B cell (primary cell): ENCODE data around the gene CLOCK. TPM values are rescaled to one million over a fixed set of nuclear protein-coding genes. Genes with fewer than 3 reads are reported as not detected.

Experiments used
- ATAC-seq: fragments of 200-7000 bp; cut with Tn5 transposase; one replicate; pipeline ENCODE4 v1.10.0; 2021; ENCODE audit warnings: low read depth, mild to moderate bottlenecking, moderate number of reproducible peaks, moderate library complexity
- CTCF ChIA-PET: fragments of 350-600 bp; sonication (Branson Sonifier 250); formaldehyde crosslinking; loops from one replicate; lab custom pipeline; 2021; ENCODE audit warnings: antibody characterized with exemption, inconsistent platforms; lab: Charles Lee
- POLR2A ChIA-PET: fragments of 350-600 bp; sonication (Branson Sonifier 250); formaldehyde crosslinking; loops from one replicate; lab custom pipeline; 2021; ENCODE audit warnings: antibody characterized with exemption; lab: Charles Lee
- DNase-seq: peaks from one replicate; pipeline ENCODE4 v3.0.0; 2013
- H2AFZ ChIP-seq: 2 replicates; pipeline ENCODE4 v1.6.1; 2012; ENCODE audit warnings: mild to moderate bottlenecking, low read depth, low read length; ENCODE audit not compliant: insufficient read depth, poor library complexity, severe bottlenecking
- H3K27ac ChIP-seq, 2 donors: 1 replicate in 1 of 2; 2 replicates in 1 of 2; pipeline ENCODE4 v1.5.1; 2012 to 2013; ENCODE audit warnings: low read length in 2 of 2, mild to moderate bottlenecking in 2 of 2, moderate library complexity in 1 of 2
- H3K27me3 ChIP-seq, 4 experiments: fragments of 200-600 bp in 1 of 4; sonication (generic) in 1 of 4; replicated peaks in 1 of 4; 1 replicate in 2 of 4; 2 replicates in 2 of 4; pipeline versions ENCODE4 v1.6.1 to v1.7.0; 2013 to 2016; ENCODE audit warnings: low read length in 3 of 4, mild to moderate bottlenecking in 2 of 4, mixed read lengths in 1 of 4, moderate library complexity in 1 of 4; ENCODE audit not compliant: insufficient read depth in 4 of 4, control insufficient read depth in 3 of 4; ENCODE audit errors: control extremely low read depth in 1 of 4
- H3K36me3 ChIP-seq, 2 experiments: replicated peaks in 1 of 2; 1 replicate in 1 of 2; 2 replicates in 1 of 2; pipeline versions ENCODE4 v1.6.1 to v1.7.1; 2013; ENCODE audit warnings: low read length in 1 of 2; ENCODE audit not compliant: insufficient read depth in 2 of 2, control insufficient read depth in 1 of 2; ENCODE audit errors: control extremely low read depth in 1 of 2, extremely low read depth in 1 of 2
- H3K4me1 ChIP-seq, 2 donors: fragments of 200-600 bp in 1 of 2; sonication (generic) in 1 of 2; 1 replicate in 1 of 2; 2 replicates in 1 of 2; pipeline versions ENCODE4 v1.5.1 to v1.6.1; 2013 to 2017; ENCODE audit warnings: low read length in 2 of 2; ENCODE audit not compliant: control insufficient read depth in 2 of 2, insufficient read depth in 2 of 2
- H3K4me2 ChIP-seq: replicated peaks from 2 replicates; pipeline ENCODE3; 2012; ENCODE audit warnings: mild to moderate bottlenecking, low read depth, low read length; ENCODE audit not compliant: poor library complexity, severe bottlenecking
- H3K4me3 ChIP-seq, 5 experiments: fragments of 200-600 bp in 1 of 5; sonication (generic) in 1 of 5; 1 replicate in 3 of 5; 2 replicates in 2 of 5; pipeline versions ENCODE4 v1.5.1 to v1.7.0; 2011 to 2016; ENCODE audit warnings: low read length in 4 of 5, mild to moderate bottlenecking in 4 of 5, low read depth in 2 of 5, control low read depth in 1 of 5, moderate library complexity in 1 of 5; ENCODE audit not compliant: insufficient read depth in 1 of 5; ENCODE audit errors: control extremely low read depth in 1 of 5, extremely low read depth in 1 of 5
- H3K79me2 ChIP-seq: fragments of 200-600 bp; sonication (generic); one replicate; pipeline ENCODE4 v1.6.0; 2016; ENCODE audit warnings: low read length; ENCODE audit not compliant: control insufficient read depth, insufficient read depth
- H3K9ac ChIP-seq: fragments of 200-600 bp; sonication (generic); 2 replicates; pipeline ENCODE4 v1.6.1; 2017; ENCODE audit warnings: mild to moderate bottlenecking, low read length, moderate library complexity
- H3K9me3 ChIP-seq, 3 donors: one replicate each; pipeline versions ENCODE4 v1.6.1 to v1.7.1; 2013; ENCODE audit warnings: low read length in 2 of 3; ENCODE audit not compliant: control insufficient read depth in 2 of 3, insufficient read depth in 1 of 3; ENCODE audit errors: control extremely low read depth in 1 of 3
- H4K20me1 ChIP-seq: 2 replicates; pipeline ENCODE4 v1.6.0; 2012; ENCODE audit warnings: mild to moderate bottlenecking, low read length; ENCODE audit not compliant: insufficient read depth, control insufficient read depth, poor library complexity, severe bottlenecking
- H3K27ac Mint-ChIP-seq: one replicate; pipeline ENCODE4 v1.8.0; 2021; ENCODE audit warnings: mixed read lengths
- H3K27me3 Mint-ChIP-seq: one replicate; pipeline ENCODE4 v1.8.0; 2021; ENCODE audit warnings: mixed read lengths
- H3K4me1 Mint-ChIP-seq: one replicate; pipeline ENCODE4 v1.8.0; 2021; ENCODE audit warnings: mixed read lengths
- H3K4me3 Mint-ChIP-seq: one replicate; pipeline ENCODE4 v1.8.0; 2021; ENCODE audit warnings: mixed read lengths
- H3K9me3 Mint-ChIP-seq: one replicate; pipeline ENCODE4 v1.8.0; 2022; ENCODE audit warnings: mixed read lengths; ENCODE audit not compliant: insufficient read depth
- CTCF ChIP-seq: fragments of 200-600 bp; IDR thresholded peaks from one replicate; pipeline ENCODE4 v1.8.0; 2022; ENCODE audit warnings: antibody characterized with exemption, mild to moderate bottlenecking
- EZH2 ChIP-seq: IDR thresholded peaks from 2 replicates; pipeline ENCODE4 v1.6.1; 2012; ENCODE audit warnings: borderline replicate concordance, low read depth, mild to moderate bottlenecking, moderate library complexity, low read length; ENCODE audit not compliant: insufficient read depth, poor library complexity, severe bottlenecking
- WGBS: methylation state at CpG from one replicate; pipeline ENCODE4 v1.1.5; 2013; ENCODE audit warnings: missing lambda C conversion rate; ENCODE audit not compliant: insufficient coverage; 5-methylcytosine and 5-hydroxymethylcytosine counted together
- intact Hi-C: fragments of 100-400 bp; cut with micrococcal nuclease; formaldehyde crosslinking; loops from one replicate; pipeline ENCODE4 v1.10.0; 2022
- polyA plus RNA-seq: library from polyadenylated mRNA; depleted of rRNA; stranded (reverse); fragments of >200 nt; gene quantifications from 2 replicates; pipeline ENCODE4 v1.2.3, GENCODE V29; 2012
- total RNA-seq, 2 donors: library from RNA; stranded (reverse); fragments of 120-200 nt in 1 of 2; gene quantifications; 1 replicate in 1 of 2; 2 replicates in 1 of 2; pipeline versions ENCODE4 v1.2.3 to v1.2.4, GENCODE V29; 2013 to 2022

CLOCK gene
- total and polyA plus RNA-seq, 2 donors (not counting 1 experiment from before 2014, with no cell fraction given), result 2.8 to 14.2 TPM

- no peaks in the 10 kb centered on the region for H4K20me1 ChIP-seq
- CTCF ChIA-PET, result no interaction called here
- H2AFZ ChIP-seq, result no peak overlapping the region
- peaks cover 11 to 28% of the 10 kb centered on the region in 2 experiments for H3K36me3 ChIP-seq
- no peaks in the 10 kb centered on the region for H3K27me3 ChIP-seq
- H3K4me3 ChIP-seq, result no peak overlapping the region
- H3K27me3 Mint-ChIP-seq, result no peaks in the 10 kb centered on the region
- POLR2A ChIA-PET, result no interaction called here
- no peaks in the 10 kb centered on the region for H3K4me1 Mint-ChIP-seq
- DNase-seq (no peak), ATAC-seq (no peak)
- no peak overlapping the region for H3K4me2 ChIP-seq
- H3K4me3 Mint-ChIP-seq, result no peak overlapping the region
- peaks cover 2% of the 10 kb centered on the region for H3K9me3 Mint-ChIP-seq
- TF ChIP-seq EZH2 (no peak), CTCF (no peak)
- H3K4me1 ChIP-seq, result no peaks in the 10 kb centered on the region
- no peak overlapping the region for H3K27ac ChIP-seq
- no CpG with 5 or more reads among the region's 1 CpG for WGBS
- H3K79me2 ChIP-seq, result no peaks in the 10 kb centered on the region
- no peak overlapping the region for H3K9ac ChIP-seq
- H3K27ac Mint-ChIP-seq, result no peak overlapping the region
- intact Hi-C loops, result no loop called here
- peaks cover 0 to 4% (median 3%) of the 10 kb centered on the region in 3 donors for H3K9me3 ChIP-seq
Observed at GRCh38 chr4:55469979-55470378, 76.7 kb downstream of the CLOCK start.

GRCh38 chr4:55468724-55469123 lies 78.0 kb downstream of the CLOCK start:
- Histone ChIP-seq H3K79me2 (no peaks in the 10 kb centered on the region), H3K27ac (no peak overlapping the region), H3K36me3 (peaks cover 7 to 17% of the 10 kb centered on the region in 2 experiments), H2AFZ (no peak overlapping the region), H3K4me1 (no peaks in the 10 kb centered on the region), H3K4me2 (no peak overlapping the region), H3K4me3 (no peak overlapping the region), H3K9me3 (peaks cover 0 to 4% (median 3%) of the 10 kb centered on the region in 3 donors), H3K9ac (no peak overlapping the region), H4K20me1 (no peaks in the 10 kb centered on the region), H3K27me3 (no peaks in the 10 kb centered on the region)
- DNase-seq (no peak), ATAC-seq (no peak)
- POLR2A ChIA-PET, result no interaction called here
- CTCF ChIA-PET, result no interaction called here
- TF ChIP-seq EZH2 (no peak), CTCF (no peak)
- no peaks in the 10 kb centered on the region for H3K27me3 Mint-ChIP-seq
- WGBS, result no CpG with 5 or more reads among the region's 2 CpGs
- H3K4me1 Mint-ChIP-seq, result no peaks in the 10 kb centered on the region
- H3K9me3 Mint-ChIP-seq, result peaks cover 2% of the 10 kb centered on the region
- H3K4me3 Mint-ChIP-seq, result no peak overlapping the region
- H3K27ac Mint-ChIP-seq, result no peak overlapping the region
- intact Hi-C loops, result no loop called here
